Measurements from ENCODE around the gene SLC16A1.

DNA sequence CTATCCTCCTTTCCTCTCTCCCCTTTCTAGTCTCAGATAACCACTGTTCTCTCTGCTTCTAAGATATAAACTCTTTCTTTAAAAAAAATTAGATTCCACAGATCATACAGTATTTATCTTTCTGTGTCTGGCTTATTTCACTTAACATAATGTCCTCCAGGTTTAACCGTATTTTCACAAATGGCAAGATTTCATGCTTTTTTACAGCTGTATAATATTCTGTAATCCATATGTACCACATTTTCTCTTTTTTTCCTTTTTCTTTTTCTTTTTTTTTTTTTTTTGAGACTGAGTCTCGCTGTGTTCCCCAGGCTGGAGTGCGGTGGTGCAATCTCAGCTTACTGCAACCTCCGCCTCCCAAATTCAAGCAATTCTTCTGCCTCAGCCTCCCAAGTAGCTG, 5.1 kb upstream of the SLC16A1 start:
- TF ChIP-seq POLR2A (IDR thresholded peaks at IDR 0.05), result no peak
- TF ChIP-seq, protein P1, sequence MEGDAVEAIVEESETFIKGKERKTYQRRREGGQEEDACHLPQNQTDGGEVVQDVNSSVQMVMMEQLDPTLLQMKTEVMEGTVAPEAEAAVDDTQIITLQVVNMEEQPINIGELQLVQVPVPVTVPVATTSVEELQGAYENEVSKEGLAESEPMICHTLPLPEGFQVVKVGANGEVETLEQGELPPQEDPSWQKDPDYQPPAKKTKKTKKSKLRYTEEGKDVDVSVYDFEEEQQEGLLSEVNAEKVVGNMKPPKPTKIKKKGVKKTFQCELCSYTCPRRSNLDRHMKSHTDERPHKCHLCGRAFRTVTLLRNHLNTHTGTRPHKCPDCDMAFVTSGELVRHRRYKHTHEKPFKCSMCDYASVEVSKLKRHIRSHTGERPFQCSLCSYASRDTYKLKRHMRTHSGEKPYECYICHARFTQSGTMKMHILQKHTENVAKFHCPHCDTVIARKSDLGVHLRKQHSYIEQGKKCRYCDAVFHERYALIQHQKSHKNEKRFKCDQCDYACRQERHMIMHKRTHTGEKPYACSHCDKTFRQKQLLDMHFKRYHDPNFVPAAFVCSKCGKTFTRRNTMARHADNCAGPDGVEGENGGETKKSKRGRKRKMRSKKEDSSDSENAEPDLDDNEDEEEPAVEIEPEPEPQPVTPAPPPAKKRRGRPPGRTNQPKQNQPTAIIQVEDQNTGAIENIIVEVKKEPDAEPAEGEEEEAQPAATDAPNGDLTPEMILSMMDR (IDR thresholded peaks at IDR 0.05), result no peak
